Stromal cell of bone marrow (primary cell): ENCODE results near the gene IL17RA.
"Not testable (repeated sequence)": the region's sequence is repeated elsewhere in the genome, so short reads cannot be mapped to it uniquely, and the experiment has no call there.

Experiments used
- DNase-seq: peaks from one replicate; pipeline ENCODE4 v3.0.0-alpha.2; 2012; ENCODE audit warnings: low read depth

Gene IL17RA, protein sequence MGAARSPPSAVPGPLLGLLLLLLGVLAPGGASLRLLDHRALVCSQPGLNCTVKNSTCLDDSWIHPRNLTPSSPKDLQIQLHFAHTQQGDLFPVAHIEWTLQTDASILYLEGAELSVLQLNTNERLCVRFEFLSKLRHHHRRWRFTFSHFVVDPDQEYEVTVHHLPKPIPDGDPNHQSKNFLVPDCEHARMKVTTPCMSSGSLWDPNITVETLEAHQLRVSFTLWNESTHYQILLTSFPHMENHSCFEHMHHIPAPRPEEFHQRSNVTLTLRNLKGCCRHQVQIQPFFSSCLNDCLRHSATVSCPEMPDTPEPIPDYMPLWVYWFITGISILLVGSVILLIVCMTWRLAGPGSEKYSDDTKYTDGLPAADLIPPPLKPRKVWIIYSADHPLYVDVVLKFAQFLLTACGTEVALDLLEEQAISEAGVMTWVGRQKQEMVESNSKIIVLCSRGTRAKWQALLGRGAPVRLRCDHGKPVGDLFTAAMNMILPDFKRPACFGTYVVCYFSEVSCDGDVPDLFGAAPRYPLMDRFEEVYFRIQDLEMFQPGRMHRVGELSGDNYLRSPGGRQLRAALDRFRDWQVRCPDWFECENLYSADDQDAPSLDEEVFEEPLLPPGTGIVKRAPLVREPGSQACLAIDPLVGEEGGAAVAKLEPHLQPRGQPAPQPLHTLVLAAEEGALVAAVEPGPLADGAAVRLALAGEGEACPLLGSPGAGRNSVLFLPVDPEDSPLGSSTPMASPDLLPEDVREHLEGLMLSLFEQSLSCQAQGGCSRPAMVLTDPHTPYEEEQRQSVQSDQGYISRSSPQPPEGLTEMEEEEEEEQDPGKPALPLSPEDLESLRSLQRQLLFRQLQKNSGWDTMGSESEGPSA

DNA sequence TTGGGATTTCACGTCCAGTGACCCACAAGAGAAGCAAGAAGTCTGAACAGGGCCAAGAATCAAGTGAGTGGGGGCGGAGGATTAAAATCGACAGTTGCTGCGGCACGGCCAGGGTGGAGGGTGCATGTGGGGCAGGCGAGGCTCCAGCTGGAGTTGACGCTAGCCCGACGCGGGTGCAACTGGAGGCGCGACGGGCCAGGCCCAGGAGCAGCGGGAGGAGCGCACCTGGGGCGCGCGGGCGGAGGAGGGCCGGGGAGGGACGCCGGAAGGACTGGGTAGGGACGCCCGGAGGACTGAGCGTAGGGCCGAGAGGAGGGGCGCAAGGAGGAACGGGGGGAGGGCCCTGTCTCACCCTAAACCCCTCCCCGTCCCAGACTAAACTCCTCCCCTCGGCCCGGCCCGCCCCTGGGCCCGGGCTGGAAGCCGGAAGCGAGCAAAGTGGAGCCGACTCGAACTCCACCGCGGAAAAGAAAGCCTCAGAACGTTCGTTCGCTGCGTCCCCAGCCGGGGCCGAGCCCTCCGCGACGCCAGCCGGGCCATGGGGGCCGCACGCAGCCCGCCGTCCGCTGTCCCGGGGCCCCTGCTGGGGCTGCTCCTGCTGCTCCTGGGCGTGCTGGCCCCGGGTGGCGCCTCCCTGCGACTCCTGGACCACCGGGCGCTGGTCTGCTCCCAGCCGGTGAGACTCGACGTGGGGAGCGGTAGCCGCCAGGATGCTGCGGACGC, at the start of gene IL17RA:
Gene IL17RA, plus strand, starts transcription at position 447 of the 723 bp plus-strand sequence. Its CDS starts 92 bp downstream, at position 539.
- peak; percentile 70 for DNase-seq

- DNase-seq, result no peak
These were observed 49.6 kb upstream of the IL17RA start for GRCh38 chr22:17035246-17035645.

- DNase-seq, result not testable (repeated sequence)
These were observed 48.6 kb upstream of the IL17RA start for GRCh38 chr22:17035976-17036841.

- not testable (repeated sequence) for DNase-seq
These were observed 47.7 kb upstream of the IL17RA start for GRCh38 chr22:17036842-17037711.

DNA sequence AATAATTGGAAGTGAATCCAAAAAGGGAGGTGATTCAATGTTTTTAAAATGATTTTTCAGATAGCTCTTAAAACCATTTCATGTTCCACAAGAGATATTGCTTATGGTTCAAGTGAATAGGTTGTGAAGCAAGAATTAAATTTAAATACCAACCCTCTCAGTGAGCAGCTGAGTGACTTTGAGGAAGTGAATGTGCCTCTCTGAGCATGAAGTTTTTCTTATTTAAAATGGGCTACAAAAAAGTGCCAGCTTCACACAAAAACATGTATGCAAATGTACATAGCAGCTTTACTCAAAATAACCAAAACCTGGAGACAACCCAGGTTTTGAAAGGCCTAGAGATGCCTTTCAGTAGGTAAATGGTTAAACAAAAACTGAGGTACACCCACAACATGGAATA, 41.3 kb upstream of the IL17RA start:
- DNase-seq, result no peak

DNA sequence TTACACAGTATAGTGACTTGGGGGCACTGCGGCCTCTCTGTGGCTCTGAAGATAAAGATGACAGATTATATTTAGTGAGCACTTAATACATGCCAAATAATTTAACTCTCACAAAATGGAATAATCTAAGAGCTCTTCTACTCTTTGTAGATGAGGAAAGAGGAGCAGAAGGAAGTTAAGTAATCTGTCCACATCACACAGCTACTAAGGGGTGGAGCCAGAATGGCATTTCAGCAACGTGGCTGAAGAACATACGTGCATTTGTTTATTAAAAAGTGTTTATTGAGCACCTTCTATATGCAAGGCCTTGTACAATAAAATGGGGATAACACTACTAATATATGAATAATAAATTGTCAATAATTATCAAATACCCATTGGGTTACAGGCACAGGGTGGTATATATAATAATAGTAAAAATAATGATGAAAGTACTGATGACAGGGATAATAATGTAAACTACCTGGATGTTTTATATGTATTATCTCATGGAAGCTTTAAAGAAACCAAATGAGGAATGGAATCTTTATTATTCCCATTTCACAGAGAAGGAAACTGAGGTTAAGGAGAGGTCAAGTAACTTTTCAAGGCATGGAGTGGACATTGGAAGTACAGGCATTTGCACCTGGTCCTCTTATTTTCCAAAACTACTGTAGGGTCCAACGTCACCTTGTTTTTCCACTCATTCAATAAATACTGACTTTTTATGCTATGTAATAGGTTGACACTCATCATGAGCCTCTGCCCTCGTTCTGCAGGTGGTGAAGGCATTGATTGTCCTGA, 38.0 kb upstream of the IL17RA start:
- DNase-seq, result no peak

- DNase-seq, result no peak
These were observed 37.1 kb upstream of the IL17RA start for GRCh38 chr22:17047656-17048055.

DNA sequence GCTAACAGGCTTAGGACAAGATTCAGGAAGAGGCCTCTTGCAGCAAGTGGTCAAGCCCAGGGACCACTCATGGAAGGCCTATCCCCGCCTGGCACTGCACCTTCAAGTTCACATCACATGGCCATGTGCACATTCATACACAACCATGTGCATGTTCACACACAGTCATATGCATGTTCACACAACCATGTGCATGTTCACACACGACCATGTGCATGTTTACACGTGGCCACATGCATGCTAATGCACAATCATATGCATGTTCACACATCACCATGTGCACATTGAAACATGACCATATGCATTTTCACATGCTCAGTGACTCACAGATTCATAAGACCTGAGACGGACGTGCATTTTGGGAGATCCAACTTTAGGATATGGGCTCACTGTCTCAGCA, 28.7 kb upstream of the IL17RA start:
- DNase-seq, result no peak

- DNase-seq, result no peak
These were observed 28.0 kb upstream of the IL17RA start for GRCh38 chr22:17056807-17057206.

- DNase-seq, result peak; percentile 57
These were observed 26.6 kb upstream of the IL17RA start for GRCh38 chr22:17057959-17058814.

DNA sequence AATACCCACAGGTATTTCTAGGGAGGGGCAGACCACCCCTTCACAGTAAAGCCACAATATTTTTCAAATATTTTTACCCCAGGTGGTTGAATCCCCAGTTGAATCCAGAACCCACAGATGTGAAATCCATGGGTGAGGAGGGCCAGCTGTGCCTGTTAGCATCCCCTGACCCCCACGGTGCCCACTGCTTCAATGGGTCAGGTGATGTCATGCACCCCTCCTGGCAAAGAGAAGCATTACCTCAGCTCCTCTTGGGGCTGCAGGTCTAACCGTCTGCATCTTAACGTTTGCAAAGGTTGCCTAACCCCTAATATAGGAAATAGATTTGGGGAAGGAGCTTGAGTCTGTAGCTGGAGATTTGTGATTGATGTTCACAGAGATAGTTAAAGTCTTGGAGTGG, 24.7 kb upstream of the IL17RA start:
- DNase-seq, result no peak

DNA sequence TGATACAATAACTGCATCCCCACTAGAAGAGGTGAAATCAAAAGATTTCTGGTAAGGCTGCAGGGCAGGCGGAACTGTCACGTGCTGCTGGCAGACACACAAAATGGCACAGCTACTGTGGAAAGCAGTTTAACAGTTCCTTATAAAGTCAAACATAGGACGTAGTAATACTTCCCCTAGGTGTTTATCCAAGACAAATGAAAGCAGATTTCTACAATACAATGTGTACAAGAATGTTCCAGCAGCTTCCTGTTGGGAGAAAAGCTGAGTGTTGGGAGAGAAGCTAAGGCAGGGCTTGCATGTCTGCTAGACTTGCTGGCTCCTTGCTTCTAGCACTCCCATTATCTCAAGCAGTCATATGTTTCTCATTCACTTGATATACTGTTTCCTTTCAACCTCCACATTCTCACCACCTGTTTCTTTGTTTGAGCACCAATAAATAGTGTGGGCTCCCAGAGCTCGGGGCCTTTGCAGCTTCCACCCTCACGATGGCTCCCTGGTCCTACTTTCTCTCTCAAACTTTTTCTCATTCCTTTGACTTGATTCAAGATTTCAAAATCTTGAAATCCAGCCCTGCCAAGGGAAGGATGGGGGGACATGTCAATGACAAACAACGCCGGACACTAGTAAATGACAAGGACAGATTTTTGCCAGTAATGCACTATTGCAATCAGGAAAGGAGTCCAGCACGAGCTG, 21.2 kb upstream of the IL17RA start:
- no peak for DNase-seq

- DNase-seq, result no peak
These were observed 20.2 kb upstream of the IL17RA start for GRCh38 chr22:17064498-17065100.

DNA sequence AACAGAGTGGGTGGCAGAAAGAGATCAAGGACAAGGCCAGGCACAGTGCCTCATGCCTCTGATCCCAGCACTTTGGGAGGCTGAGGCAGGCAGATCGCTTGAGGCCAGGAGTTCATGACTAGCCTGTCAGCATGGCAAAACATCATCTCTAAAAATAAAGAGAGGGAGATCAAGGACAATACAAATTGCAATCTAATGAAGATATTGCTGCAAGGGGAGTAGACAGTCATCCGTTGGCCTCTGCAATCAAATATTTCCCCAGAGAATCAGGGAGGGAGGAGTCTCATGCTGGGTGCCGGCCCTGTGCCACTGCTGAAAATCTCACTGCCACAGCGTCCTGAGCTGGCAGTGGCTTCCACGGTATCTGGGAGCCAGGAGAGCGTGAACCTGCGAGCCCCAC, 19.4 kb upstream of the IL17RA start:
- no peak for DNase-seq

GRCh38 chr22:17072877-17073276, 11.9 kb upstream of the IL17RA start:
- DNase-seq, result no peak

DNA sequence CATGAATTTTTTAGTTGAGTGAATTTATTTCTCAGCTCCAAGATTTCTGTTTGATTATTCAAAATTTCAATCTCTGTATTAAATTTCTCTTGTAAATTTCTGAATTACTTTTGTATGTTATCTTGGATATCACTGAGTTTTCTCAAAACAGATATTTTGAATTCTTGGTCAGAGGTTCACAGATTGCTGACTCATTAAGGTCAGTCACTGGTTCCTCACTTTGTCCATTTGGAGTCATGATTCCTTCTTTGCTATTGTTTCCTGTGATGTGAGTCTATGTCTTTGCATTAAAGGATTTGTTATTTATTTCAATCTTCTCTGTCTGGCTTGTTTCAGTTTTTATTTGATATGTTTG, 10.2 kb upstream of the IL17RA start:
- DNase-seq, result no peak

DNA sequence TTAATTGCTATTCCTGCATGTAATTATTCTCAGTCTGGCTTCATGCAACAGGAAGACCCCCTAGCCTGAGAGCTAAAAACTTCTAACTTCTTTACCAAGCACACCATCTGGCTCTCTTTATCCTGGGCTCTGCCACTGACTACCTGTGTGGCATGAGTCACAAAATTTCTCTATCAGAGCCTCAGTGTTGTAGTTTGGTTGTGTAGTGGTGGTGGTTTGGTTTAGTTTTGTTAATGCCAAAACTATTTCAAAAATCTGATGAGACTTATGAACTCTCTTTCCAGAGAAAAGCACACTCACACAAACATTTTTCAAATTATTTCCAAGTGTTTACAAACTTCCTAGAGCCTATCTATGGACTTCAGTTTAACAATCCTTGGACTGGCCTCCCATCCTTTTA, 7.5 kb upstream of the IL17RA start:
- DNase-seq, result no peak

DNA sequence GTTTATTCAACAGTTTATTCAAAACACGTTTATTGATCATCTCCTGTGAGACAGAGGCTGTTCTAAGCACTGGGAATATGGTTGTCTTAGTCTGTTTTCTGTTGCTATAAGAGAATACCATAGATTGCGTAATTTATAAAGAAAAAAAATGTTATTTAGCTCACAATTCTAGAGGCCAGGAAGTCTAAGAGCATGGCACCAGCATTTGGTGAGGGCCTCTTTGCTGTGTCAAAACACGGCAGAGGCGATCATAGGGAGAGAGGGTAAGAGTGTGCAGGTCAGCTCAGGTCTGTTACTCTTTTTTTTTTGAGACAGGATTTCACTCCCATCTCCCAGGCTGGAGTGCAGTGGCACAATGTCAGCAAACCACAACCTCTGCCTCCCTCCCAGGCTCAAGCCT, 5.2 kb upstream of the IL17RA start:
- no peak for DNase-seq
